NOMO-1 treated with DMSO at 0.1 percent for 48 hours (cell line): ENCODE results near the gene XRCC5.
"Not testable (repeated sequence)": the region's sequence is repeated elsewhere in the genome, so short reads cannot be mapped to it uniquely, and the experiment has no call there.

Experiments used
- DNase-seq: peaks from one replicate; lab custom pipeline; 2025; ENCODE audit not compliant: unreplicated experiment; lab: John Stamatoyannopoulos, UW

Gene XRCC5

GRCh38 chr2:216192181-216192580 lies 83.0 kb downstream of the XRCC5 start:
- DNase-seq: no peak

- no peak for DNase-seq
Observed at GRCh38 chr2:216192931-216193330, 83.8 kb downstream of the XRCC5 start.

DNA sequence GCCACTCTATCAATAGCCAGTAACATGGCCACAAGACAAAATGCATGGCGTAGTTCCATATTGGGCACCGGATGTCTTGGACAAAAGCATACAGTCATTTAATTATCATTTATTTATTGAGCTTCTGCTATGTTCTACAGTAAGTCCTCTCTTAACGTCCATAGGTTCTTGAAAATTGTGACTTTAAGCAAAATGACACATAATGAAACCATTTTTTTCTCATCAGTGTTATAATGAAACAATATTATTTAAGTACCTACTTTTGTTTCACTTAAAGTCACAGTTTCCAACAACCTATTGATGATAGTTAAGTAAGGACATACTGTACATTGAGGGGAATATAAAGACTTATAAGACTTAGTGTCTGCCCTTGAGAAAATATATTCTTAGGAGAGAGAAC lies 84.9 kb downstream of the XRCC5 start:
- DNase-seq: no peak

DNA sequence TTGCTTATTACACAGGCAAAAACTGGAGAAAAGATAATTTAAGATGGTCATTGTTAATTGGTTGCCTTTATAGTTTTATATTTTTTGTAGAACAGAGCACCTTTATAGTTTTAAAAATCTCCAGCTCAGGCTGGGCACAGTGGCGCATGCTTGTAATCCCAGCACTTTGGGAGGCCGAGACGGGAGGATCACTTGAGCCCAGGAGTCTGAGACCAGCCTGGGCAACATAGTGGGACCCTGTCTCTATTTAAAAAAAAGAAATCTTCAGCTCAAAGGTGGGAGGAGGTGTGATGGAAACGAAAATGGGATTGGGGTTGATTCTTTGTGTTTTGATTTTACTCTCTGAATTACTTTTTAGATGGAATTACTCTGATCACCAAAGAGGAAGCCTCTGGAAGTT lies 85.4 kb downstream of the XRCC5 start:
- no peak for DNase-seq

DNA sequence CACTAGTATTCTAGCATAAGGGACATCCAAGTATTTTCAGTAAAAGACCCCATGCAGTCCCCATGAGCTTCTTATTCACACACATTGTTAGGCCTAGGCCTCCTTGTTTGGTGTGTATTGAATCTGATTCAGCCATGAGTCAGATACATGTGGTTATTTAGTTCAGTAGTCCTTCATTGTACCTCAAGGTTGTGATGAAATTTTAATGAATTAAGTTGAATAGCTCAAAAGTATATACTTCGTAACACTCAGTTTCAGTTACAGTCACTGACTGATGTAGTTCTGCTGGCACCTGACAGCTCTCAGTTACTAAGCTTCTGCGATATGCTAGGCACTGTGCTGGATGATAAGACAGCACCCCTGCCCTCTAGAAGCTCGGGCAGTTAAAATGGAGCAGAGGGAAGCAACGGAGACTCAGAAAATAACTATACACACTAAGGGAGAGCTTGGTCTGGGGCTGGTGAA lies 86.4 kb downstream of the XRCC5 start:
- no peak for DNase-seq

GRCh38 chr2:216201692-216202306 lies 92.7 kb downstream of the XRCC5 start:
- DNase-seq: no peak

DNA sequence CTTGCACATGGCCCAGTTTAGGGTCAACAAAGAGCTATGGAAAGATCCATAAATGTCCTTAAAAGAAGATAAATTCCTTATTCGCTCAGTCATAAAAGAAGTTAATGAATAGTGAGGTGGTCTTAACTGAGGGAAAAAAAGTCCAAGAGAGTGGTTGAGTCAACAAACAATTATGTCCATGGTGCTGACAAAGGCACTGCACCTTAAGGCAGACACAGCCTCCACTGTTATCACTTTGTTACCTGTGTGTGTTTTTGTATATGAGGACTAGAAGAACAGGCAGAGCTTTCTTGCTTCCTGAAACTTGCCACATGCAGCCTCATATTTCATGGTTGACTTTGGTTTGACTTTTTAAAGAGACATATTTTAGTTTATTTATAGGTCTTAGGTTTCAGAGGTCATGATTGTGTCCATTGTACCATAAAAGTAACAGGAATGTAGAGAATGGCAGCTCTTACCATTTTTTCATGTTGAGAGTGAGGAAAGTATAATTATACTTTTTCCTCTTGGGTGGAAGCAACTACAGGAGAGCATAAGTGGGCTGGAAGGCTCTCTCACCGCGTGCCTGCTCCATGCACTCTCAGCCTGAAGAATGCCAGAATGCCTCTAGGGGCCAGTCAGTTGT lies 93.6 kb downstream of the XRCC5 start:
- no peak for DNase-seq

- DNase-seq: peak; percentile 36
Observed at GRCh38 chr2:216205486-216205885, 96.3 kb downstream of the XRCC5 start.

DNA sequence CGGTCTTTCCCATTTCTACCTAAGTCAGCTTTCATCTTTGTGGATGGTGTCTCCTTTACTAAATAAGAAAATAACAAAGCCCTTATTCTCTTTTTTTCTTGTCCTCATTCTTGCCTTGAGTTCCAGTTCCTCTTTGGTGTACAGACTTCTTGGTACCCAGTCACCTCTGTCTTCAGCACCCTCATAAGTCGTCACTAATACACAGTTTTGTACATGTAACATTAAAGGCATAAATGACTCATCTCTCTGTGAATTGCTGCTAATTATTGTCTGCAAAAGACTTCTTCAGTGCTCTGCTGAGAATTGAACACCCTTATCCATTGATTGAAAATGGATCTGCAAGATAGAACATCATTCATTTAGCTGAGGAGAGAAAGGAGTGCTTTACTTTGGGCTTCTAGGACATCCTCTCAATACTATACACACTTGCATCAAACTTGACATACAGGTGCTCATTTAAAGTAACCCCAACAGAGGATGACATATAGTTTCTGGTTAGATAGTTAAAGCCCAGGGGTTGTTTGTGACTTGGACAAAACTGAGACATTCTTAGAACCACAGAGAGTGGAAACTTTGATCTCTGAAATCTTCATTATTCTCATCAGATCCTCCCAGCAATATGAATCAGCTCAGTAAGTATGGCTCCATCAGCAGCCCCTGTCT lies 97.0 kb downstream of the XRCC5 start:
- no peak for DNase-seq

- DNase-seq: no peak
Observed at GRCh38 chr2:216206821-216207220, 97.7 kb downstream of the XRCC5 start.

GRCh38 chr2:216208661-216209060 lies 99.5 kb downstream of the XRCC5 start:
- not testable (repeated sequence) for DNase-seq

DNA sequence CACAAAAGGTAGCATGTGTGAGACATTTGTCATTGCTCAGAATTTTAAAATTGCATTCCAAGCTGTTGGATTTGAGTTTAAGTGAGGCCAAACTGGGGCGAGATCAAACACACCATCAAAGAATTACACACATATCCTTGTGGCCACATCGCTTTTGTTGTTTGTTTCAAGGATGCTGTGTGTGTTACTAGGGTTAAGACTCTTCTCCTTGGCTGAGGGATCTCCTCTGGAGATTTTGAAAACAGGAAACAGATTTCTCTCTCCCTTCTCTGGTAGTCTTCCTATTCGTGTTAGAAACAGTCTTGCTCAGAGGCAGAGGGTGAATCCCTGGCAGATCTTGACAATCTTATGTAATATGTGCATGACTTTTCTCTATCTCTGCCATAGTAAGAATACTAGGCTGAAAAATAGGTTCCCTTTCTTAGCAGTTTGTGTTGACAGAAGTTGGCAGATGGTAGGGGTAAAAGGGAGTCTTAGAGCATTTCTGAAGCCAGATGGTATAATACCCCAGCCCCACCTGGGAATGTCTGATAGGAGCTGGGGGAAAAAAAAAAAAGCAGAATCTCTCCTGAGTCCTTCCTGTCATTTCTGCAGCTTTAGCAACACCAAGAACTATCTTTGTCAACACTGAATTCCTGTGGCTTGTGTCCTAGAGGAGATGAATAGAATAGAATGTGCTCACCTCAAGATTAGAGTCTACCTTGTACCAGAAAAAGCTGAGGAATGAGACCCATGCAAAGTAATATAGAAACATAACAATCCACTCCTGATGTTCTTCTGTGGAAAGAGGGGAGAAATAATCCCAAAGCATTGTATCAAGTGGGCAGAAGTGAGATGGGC lies 101.8 kb downstream of the XRCC5 start:
- no peak for DNase-seq

- no peak for DNase-seq
Observed at GRCh38 chr2:216211614-216212145, 102.5 kb downstream of the XRCC5 start.

GRCh38 chr2:216214768-216215167 lies 105.6 kb downstream of the XRCC5 start:
- DNase-seq: no peak

- DNase-seq: no peak
Observed at GRCh38 chr2:216215658-216216390, 106.7 kb downstream of the XRCC5 start.

DNA sequence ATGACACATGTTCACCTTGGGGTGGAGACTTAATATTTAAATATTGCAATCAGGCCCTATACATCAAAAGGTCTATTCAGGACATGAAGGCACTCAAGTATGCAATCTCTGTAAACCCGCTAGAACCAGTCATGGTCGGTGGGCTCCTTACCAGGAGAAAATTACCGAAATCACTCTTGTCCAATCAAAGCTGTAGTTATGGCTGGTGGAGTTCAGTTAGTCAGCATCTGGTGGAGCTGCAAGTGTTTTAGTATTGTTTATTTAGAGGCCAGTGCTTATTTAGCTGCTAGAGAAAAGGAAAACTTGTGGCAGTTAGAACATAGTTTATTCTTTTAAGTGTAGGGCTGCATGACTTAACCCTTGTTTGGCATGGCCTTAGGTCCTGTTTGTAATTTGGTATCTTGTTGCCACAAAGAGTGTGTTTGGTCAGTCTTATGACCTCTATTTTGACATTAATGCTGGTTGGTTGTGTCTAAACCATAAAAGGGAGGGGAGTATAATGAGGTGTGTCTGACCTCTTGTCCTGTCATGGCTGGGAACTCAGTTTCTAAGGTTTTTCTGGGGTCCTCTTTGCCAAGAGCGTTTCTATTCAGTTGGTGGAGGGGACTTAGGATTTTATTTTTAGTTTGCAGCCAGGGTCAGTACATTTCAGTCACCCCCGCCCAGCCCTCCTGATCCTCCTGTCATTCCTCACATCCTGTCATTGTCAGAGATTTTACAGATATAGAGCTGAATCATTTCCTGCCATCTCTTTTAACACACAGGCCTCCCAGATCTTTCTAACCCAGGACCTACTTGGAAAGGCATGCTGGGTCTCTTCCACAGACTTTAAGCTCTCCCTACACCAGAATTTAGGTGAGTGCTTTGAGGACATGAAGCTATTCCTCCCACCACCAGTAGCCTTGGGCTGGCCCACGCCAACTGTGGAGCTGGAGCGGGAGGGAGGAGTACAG lies 108.1 kb downstream of the XRCC5 start:
- DNase-seq: no peak

GRCh38 chr2:216217904-216218260 lies 108.7 kb downstream of the XRCC5 start:
- DNase-seq: no peak

DNA sequence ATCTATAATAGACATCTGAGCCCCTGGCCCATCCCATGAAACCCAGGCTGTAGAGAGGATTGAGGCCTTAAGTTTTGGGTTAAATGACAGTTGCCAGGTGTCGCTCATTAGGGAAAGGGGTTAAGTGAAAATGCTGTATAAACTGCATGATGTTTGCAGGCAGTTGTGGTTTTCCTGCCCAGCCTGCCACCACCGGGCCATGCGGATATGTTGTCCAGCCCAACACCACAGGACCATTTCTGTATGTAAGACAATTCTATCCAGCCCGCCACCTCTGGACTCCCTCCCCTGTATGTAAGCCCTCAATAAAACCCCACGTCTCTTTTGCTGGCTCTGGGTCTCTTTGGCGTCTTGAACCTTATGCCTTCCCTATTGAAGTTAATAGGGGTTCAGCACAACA lies 110.7 kb downstream of the XRCC5 start:
- no peak for DNase-seq

DNA sequence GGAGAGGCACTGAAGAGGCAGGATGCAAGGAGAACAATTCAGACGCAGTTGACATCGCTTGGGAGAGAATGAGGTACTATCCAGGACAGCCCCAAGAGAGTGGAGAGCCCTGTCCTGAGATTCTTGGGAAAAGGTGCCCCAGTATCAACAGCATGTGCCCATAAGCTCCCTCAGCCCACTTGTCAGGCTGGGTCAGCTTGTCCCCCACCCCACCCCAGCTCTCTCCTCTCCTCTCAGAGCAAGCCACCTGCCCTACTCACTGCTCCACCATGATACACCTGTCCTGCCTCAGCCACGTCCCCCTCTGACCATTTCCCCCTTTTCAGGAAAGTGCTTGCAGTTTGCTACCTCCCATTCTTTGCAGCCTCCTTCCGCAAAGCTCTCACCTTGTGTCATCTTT lies 111.8 kb downstream of the XRCC5 start:
- DNase-seq: no peak

DNA sequence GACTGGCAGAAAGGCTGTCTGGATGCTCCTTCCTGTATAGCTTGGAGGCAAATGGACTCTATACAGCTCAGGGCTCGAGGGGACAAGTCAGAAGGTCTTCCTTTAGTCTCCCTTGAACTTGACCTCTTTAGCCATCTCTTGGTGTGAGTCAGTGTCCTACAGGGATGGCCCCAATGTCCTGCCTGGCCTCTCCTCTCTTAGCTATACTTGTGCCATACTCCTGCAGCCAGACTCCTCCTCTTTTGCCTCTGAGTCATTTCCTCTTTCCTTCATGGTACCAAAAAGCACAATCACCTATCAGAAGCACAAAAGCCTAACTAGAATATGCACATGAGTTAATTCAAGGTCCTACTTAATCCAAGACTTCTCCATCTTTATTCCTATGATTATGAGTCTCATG lies 112.7 kb downstream of the XRCC5 start:
- no peak for DNase-seq
